Ishikawa (cell line): ENCODE data around the gene ZNF470.

ENCODE experiments used
- CEBPB ChIP-seq: IDR thresholded peaks from 2 replicates; pipeline ENCODE4 v1.6.1; 2012
- CREB1 ChIP-seq: IDR thresholded peaks from 2 replicates; pipeline ENCODE4 v1.6.1; 2012; ENCODE audit warnings: low read depth
- EGR1 ChIP-seq: IDR thresholded peaks from 2 replicates; pipeline ENCODE4 v1.6.1; 2012
- EP300 ChIP-seq: IDR thresholded peaks from 2 replicates; pipeline ENCODE4 v1.6.1; 2012; ENCODE audit warnings: borderline replicate concordance
- FOXM1 ChIP-seq: IDR thresholded peaks from 2 replicates; pipeline ENCODE4 v1.6.1; 2012; ENCODE audit warnings: low read depth, borderline replicate concordance
- NFIC ChIP-seq: IDR thresholded peaks from 2 replicates; pipeline ENCODE4 v1.6.1; 2012
- RAD21 ChIP-seq: IDR thresholded peaks from 2 replicates; pipeline ENCODE4 v1.6.1; 2012; ENCODE audit warnings: low read depth
- TAF1 ChIP-seq: IDR thresholded peaks from 2 replicates; pipeline ENCODE4 v1.6.1; 2012; ENCODE audit warnings: low read depth, mild to moderate bottlenecking
- TCF12 ChIP-seq: IDR thresholded peaks from 2 replicates; pipeline ENCODE4 v1.6.1; 2012; ENCODE audit warnings: low read depth
- TEAD4 ChIP-seq: IDR thresholded peaks from 2 replicates; pipeline ENCODE4 v1.6.1; 2012
- YY1 ChIP-seq: IDR thresholded peaks from 2 replicates; pipeline ENCODE4 v1.6.1; 2012; ENCODE audit warnings: low read depth
- ZBTB7A ChIP-seq: IDR thresholded peaks from 2 replicates; pipeline ENCODE4 v1.6.1; 2012; ENCODE audit warnings: low read depth
- TF ChIP-seq, protein P1 (sequence below): IDR thresholded peaks from 2 replicates; pipeline ENCODE4 v1.6.1; 2012
- TF ChIP-seq, protein P2 (sequence below): IDR thresholded peaks from 2 replicates; pipeline ENCODE4 v1.6.1; 2012; ENCODE audit warnings: low read depth, mild to moderate bottlenecking
- TF ChIP-seq, protein P3 (sequence below): IDR thresholded peaks from 2 replicates; pipeline ENCODE4 v1.6.1; 2012

The ZNF470 gene

DNA sequence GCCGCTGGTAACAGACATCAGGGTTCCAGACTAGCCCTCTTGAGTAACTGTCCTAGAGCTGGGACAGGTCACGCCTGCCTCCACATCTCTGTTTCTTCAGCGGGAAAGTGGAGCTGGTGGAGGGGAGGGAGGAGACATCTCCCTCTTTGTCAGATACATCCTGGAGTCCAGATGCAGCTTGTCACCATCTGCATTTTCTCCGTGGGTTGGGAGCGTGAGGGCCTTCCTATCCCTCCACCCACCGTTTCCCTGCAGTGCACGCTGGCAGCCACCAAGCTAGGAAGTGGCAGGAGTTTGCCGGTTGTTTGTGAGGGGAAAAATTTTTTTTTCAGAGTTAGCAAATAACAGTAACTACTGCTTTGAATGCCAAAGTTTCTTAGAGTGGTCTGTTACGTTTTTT is 55.7 kb downstream of the ZNF470 start:
- no peak for TF ChIP-seq FOXM1
- TF ChIP-seq, protein P1, sequence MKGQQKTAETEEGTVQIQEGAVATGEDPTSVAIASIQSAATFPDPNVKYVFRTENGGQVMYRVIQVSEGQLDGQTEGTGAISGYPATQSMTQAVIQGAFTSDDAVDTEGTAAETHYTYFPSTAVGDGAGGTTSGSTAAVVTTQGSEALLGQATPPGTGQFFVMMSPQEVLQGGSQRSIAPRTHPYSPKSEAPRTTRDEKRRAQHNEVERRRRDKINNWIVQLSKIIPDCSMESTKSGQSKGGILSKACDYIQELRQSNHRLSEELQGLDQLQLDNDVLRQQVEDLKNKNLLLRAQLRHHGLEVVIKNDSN = no peak
- no peak for TF ChIP-seq EP300
- TF ChIP-seq YY1 = no peak
- no peak for TF ChIP-seq CREB1
- no peak for TF ChIP-seq CEBPB
- no peak for TF ChIP-seq TCF12
- no peak for TF ChIP-seq TAF1
- TF ChIP-seq, protein P2, sequence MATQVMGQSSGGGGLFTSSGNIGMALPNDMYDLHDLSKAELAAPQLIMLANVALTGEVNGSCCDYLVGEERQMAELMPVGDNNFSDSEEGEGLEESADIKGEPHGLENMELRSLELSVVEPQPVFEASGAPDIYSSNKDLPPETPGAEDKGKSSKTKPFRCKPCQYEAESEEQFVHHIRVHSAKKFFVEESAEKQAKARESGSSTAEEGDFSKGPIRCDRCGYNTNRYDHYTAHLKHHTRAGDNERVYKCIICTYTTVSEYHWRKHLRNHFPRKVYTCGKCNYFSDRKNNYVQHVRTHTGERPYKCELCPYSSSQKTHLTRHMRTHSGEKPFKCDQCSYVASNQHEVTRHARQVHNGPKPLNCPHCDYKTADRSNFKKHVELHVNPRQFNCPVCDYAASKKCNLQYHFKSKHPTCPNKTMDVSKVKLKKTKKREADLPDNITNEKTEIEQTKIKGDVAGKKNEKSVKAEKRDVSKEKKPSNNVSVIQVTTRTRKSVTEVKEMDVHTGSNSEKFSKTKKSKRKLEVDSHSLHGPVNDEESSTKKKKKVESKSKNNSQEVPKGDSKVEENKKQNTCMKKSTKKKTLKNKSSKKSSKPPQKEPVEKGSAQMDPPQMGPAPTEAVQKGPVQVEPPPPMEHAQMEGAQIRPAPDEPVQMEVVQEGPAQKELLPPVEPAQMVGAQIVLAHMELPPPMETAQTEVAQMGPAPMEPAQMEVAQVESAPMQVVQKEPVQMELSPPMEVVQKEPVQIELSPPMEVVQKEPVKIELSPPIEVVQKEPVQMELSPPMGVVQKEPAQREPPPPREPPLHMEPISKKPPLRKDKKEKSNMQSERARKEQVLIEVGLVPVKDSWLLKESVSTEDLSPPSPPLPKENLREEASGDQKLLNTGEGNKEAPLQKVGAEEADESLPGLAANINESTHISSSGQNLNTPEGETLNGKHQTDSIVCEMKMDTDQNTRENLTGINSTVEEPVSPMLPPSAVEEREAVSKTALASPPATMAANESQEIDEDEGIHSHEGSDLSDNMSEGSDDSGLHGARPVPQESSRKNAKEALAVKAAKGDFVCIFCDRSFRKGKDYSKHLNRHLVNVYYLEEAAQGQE = no peak
- no peak for TF ChIP-seq ZBTB7A
- no peak for TF ChIP-seq RAD21
- no peak for TF ChIP-seq EGR1
- TF ChIP-seq, protein P3, sequence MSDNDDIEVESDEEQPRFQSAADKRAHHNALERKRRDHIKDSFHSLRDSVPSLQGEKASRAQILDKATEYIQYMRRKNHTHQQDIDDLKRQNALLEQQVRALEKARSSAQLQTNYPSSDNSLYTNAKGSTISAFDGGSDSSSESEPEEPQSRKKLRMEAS = no peak

DNA sequence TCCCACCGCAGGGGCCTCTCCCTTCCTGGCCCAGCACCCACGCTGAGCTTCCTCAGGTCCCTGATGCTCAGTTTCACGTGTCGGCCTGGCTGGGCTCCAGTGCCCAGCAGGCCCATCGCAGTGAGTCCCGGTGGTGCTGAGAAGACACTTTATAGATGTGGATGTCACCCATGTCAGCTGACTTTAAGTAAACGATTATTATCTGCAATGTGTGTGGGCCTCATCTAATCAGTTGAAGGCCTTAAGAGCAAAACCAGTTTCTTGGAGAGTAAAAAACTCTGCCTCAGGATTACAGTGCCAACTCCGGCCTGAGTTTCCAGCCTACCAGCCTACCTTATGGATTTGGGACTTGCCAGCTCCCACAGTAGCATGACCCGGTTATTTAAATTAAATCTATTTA is 58.4 kb downstream of the ZNF470 start:
- TF ChIP-seq TEAD4 = no peak

DNA sequence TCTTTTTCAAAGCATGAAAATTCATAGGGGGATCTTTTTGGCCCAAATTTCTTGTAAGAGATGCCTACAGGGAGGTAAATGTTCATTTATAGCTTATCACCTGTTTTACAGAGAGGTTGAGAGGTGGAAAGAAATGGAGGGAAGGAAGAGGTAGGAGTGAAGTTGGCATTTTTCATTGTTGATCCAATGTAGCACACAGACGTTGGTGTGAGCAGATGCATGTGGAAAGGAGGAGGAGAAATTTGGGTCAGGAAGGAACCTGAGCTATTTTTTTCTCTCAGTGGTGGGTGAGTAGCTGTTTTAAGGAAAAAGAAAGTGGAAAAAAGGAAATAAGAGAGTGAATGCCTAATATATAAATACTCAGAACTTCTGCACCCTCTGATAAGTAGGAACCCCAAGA is 65.8 kb downstream of the ZNF470 start:
- no peak for TF ChIP-seq TEAD4
- no peak for TF ChIP-seq YY1
- TF ChIP-seq CREB1 = no peak
- TF ChIP-seq TCF12 = no peak
- TF ChIP-seq EGR1 = no peak
- TF ChIP-seq NFIC = no peak

DNA sequence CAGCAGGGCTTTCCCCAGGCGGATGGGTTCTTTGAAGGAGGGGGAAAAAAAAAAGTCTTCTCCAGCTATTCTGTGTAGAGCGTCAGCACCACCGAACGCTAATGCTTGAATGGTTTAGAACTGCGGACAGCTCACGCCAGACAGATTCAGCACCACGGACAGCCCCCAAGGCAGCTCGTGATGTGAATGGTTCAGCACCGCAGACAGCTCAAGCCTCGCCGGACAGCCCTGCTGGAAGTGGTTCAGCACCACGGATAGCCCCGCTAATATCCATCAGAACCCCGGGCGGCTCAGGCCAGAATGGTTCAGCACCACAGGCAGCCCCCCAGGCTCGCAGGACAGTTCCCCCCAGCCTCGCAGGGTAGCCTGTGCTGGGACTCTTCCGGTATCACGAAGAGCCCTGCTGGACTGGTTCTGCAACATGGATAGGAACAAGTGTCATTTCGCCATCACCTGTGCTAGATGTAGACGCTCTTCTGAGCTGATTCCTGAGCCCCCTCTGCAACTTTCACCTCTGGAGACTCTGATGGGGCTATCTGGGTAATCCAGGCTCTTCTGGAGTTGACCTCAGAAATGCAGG is 70.8 kb downstream of the ZNF470 start:
- TF ChIP-seq EP300 (no peak), TEAD4 (peak; percentile 58), FOXM1 (no peak), NFIC (no peak), YY1 (0 out of 2 replicates have a peak, but pooled peaks have one; percentile 24), EGR1 (no peak), TCF12 (peak; percentile 38; the same call in 1 of the 2 replicates), RAD21 (peak; percentile 23; the same call in 1 of the 2 replicates), ZBTB7A (no peak)
- TF ChIP-seq, protein P2 = peak; percentile 99
- TF ChIP-seq, protein P3 = peak; percentile 91
- TF ChIP-seq, protein P1 = peak; percentile 66
